ENCODE data around the gene AKAP11. TPM values are rescaled to one million over a fixed set of nuclear protein-coding genes. Genes with fewer than 3 reads are reported as not detected.

Gene AKAP11
- total and polyA plus RNA-seq, 9 of the 15 experiments (the other 6 are each of a cell fraction or from before 2014, with no cell fraction given), result 2.2 to 31.3 (median 10.9) TPM

GRCh38 chr13:42279080-42279479, 7.1 kb downstream of the AKAP11 start (continued):
- TF ChIP-seq, protein P1, sequence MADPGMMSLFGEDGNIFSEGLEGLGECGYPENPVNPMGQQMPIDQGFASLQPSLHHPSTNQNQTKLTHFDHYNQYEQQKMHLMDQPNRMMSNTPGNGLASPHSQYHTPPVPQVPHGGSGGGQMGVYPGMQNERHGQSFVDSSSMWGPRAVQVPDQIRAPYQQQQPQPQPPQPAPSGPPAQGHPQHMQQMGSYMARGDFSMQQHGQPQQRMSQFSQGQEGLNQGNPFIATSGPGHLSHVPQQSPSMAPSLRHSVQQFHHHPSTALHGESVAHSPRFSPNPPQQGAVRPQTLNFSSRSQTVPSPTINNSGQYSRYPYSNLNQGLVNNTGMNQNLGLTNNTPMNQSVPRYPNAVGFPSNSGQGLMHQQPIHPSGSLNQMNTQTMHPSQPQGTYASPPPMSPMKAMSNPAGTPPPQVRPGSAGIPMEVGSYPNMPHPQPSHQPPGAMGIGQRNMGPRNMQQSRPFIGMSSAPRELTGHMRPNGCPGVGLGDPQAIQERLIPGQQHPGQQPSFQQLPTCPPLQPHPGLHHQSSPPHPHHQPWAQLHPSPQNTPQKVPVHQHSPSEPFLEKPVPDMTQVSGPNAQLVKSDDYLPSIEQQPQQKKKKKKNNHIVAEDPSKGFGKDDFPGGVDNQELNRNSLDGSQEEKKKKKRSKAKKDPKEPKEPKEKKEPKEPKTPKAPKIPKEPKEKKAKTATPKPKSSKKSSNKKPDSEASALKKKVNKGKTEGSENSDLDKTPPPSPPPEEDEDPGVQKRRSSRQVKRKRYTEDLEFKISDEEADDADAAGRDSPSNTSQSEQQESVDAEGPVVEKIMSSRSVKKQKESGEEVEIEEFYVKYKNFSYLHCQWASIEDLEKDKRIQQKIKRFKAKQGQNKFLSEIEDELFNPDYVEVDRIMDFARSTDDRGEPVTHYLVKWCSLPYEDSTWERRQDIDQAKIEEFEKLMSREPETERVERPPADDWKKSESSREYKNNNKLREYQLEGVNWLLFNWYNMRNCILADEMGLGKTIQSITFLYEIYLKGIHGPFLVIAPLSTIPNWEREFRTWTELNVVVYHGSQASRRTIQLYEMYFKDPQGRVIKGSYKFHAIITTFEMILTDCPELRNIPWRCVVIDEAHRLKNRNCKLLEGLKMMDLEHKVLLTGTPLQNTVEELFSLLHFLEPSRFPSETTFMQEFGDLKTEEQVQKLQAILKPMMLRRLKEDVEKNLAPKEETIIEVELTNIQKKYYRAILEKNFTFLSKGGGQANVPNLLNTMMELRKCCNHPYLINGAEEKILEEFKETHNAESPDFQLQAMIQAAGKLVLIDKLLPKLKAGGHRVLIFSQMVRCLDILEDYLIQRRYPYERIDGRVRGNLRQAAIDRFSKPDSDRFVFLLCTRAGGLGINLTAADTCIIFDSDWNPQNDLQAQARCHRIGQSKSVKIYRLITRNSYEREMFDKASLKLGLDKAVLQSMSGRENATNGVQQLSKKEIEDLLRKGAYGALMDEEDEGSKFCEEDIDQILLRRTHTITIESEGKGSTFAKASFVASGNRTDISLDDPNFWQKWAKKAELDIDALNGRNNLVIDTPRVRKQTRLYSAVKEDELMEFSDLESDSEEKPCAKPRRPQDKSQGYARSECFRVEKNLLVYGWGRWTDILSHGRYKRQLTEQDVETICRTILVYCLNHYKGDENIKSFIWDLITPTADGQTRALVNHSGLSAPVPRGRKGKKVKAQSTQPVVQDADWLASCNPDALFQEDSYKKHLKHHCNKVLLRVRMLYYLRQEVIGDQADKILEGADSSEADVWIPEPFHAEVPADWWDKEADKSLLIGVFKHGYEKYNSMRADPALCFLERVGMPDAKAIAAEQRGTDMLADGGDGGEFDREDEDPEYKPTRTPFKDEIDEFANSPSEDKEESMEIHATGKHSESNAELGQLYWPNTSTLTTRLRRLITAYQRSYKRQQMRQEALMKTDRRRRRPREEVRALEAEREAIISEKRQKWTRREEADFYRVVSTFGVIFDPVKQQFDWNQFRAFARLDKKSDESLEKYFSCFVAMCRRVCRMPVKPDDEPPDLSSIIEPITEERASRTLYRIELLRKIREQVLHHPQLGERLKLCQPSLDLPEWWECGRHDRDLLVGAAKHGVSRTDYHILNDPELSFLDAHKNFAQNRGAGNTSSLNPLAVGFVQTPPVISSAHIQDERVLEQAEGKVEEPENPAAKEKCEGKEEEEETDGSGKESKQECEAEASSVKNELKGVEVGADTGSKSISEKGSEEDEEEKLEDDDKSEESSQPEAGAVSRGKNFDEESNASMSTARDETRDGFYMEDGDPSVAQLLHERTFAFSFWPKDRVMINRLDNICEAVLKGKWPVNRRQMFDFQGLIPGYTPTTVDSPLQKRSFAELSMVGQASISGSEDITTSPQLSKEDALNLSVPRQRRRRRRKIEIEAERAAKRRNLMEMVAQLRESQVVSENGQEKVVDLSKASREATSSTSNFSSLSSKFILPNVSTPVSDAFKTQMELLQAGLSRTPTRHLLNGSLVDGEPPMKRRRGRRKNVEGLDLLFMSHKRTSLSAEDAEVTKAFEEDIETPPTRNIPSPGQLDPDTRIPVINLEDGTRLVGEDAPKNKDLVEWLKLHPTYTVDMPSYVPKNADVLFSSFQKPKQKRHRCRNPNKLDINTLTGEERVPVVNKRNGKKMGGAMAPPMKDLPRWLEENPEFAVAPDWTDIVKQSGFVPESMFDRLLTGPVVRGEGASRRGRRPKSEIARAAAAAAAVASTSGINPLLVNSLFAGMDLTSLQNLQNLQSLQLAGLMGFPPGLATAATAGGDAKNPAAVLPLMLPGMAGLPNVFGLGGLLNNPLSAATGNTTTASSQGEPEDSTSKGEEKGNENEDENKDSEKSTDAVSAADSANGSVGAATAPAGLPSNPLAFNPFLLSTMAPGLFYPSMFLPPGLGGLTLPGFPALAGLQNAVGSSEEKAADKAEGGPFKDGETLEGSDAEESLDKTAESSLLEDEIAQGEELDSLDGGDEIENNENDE (IDR thresholded peaks at IDR 0.05; ENCODE audit: low read depth, low read length), result no peak
- TF ChIP-seq DMBX1 (CRISPR knock-in tag; IDR thresholded peaks at IDR 0.05; ENCODE audit: borderline replicate concordance) (no peak), NFIC (IDR thresholded peaks at IDR 0.05) (no peak), ARID3A (IDR thresholded peaks at IDR 0.05; ENCODE audit: borderline replicate concordance, low read depth, low read length) (no peak), PHF20 (IDR thresholded peaks at IDR 0.05; ENCODE audit: partially characterized antibody) (no peak), BRF2 (IDR thresholded peaks at IDR 0.05; ENCODE audit: borderline replicate concordance, insufficient read depth, insufficient read length) (no peak), SMARCC2 (IDR thresholded peaks at IDR 0.05; ENCODE audit: low read depth) (no peak), RNF2 (IDR thresholded peaks at IDR 0.05) (no peak), E2F1 (CRISPR knock-in tag; IDR thresholded peaks at IDR 0.05) (no peak), TCFL5 (CRISPR knock-in tag; conservative IDR thresholded peaks at IDR 0.05) (no peak), KLF1 (tag; IDR thresholded peaks at IDR 0.05) (no peak), TBL1XR1 (IDR thresholded peaks at IDR 0.05; ENCODE audit: low read length in 2 of 2) (no peak)

All from K562 (cell line).